ENCODE data around the gene SCG5. TPM values are rescaled to one million over a fixed set of nuclear protein-coding genes. Genes with fewer than 3 reads are reported as not detected.

Gene SCG5
- total RNA-seq, 1 donor from 2014 or later = 2.6 TPM

- TF ChIP-seq, protein P1, sequence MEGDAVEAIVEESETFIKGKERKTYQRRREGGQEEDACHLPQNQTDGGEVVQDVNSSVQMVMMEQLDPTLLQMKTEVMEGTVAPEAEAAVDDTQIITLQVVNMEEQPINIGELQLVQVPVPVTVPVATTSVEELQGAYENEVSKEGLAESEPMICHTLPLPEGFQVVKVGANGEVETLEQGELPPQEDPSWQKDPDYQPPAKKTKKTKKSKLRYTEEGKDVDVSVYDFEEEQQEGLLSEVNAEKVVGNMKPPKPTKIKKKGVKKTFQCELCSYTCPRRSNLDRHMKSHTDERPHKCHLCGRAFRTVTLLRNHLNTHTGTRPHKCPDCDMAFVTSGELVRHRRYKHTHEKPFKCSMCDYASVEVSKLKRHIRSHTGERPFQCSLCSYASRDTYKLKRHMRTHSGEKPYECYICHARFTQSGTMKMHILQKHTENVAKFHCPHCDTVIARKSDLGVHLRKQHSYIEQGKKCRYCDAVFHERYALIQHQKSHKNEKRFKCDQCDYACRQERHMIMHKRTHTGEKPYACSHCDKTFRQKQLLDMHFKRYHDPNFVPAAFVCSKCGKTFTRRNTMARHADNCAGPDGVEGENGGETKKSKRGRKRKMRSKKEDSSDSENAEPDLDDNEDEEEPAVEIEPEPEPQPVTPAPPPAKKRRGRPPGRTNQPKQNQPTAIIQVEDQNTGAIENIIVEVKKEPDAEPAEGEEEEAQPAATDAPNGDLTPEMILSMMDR (IDR thresholded peaks at IDR 0.05) = no peak
- Mint-ChIP-seq H3K4me1 (ENCODE audit: low read depth) (peaks cover 28% of the 10 kb centered on the region), H3K9me3 (ENCODE audit: low read depth) (peaks cover 11% of the 10 kb centered on the region), H3K36me3 (ENCODE audit: low read depth) (peaks cover 5% of the 10 kb centered on the region), H3K27ac (ENCODE audit: unreplicated experiment) (no peak overlapping the region), H3K4me3 (ENCODE audit: unreplicated experiment) (no peak overlapping the region), H3K27me3 (ENCODE audit: low read depth) (no peaks in the 10 kb centered on the region)
- DNase-seq (ENCODE audit: low spot score) = no peak
Observed at GRCh38 chr15:32737304-32737703, 95.8 kb downstream of the SCG5 start.

GRCh38 chr15:32738666-32739065, 97.2 kb downstream of the SCG5 start:
- TF ChIP-seq, protein P1 (IDR thresholded peaks at IDR 0.05) = no peak
- no peak for DNase-seq (ENCODE audit: low spot score)
- Mint-ChIP-seq H3K4me1 (ENCODE audit: low read depth) (peaks cover 19% of the 10 kb centered on the region), H3K27me3 (ENCODE audit: low read depth) (no peaks in the 10 kb centered on the region), H3K4me3 (ENCODE audit: unreplicated experiment) (no peak overlapping the region), H3K27ac (ENCODE audit: unreplicated experiment) (no peak overlapping the region), H3K36me3 (ENCODE audit: low read depth) (peaks cover 5% of the 10 kb centered on the region), H3K9me3 (ENCODE audit: low read depth) (peaks cover 18% of the 10 kb centered on the region)

GRCh38 chr15:32739522-32740063, 98.1 kb downstream of the SCG5 start:
- H3K27me3 Mint-ChIP-seq (ENCODE audit: low read depth) = no peaks in the 10 kb centered on the region
- no peak overlapping the region for H3K27ac Mint-ChIP-seq (ENCODE audit: unreplicated experiment)
- no peak for DNase-seq (ENCODE audit: low spot score)
- peaks cover 18% of the 10 kb centered on the region for H3K9me3 Mint-ChIP-seq (ENCODE audit: low read depth)
- peaks cover 16% of the 10 kb centered on the region for H3K4me1 Mint-ChIP-seq (ENCODE audit: low read depth)
- TF ChIP-seq, protein P1 (IDR thresholded peaks at IDR 0.05) = no peak
- H3K36me3 Mint-ChIP-seq (ENCODE audit: low read depth) = peaks cover 5% of the 10 kb centered on the region
- no peak overlapping the region for H3K4me3 Mint-ChIP-seq (ENCODE audit: unreplicated experiment)

DNA sequence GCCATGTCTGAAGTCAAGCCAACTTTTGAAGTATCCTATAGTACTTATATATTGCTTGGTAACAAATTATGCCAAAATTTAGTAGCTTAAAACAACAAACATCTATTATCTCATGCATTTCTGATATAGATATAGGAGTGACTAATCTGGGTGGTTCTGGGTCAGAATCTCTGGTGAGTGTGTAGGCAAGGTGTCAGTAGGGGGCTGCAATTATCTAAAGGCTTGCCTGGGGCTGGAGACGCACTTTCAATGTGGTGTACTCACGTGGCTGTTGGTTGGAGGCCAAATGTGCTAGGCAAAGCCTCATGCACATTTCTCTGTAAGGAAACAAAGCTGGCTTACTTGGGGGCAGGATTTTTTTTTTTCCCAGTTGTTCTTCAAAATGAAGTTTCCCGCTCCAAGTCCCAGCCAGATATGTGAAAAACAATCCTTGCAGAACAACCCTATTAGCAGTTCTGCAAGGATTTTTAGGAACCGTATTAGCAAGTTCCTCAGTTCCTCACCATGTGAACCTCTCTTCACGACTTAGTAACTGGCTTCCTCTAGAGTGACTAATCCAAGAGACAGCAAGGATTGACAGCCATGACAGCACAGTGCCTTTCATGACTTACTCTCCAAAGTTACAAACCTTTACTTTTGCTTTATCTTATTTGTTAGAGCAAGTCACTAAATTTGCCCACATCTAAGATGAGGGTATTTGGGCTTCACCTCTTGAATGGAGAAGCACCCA, 102.1 kb downstream of the SCG5 start:
- Mint-ChIP-seq H3K9me3 (ENCODE audit: low read depth) (peaks cover 26% of the 10 kb centered on the region), H3K4me3 (ENCODE audit: unreplicated experiment) (no peak overlapping the region), H3K27ac (ENCODE audit: unreplicated experiment) (no peak overlapping the region)

DNA sequence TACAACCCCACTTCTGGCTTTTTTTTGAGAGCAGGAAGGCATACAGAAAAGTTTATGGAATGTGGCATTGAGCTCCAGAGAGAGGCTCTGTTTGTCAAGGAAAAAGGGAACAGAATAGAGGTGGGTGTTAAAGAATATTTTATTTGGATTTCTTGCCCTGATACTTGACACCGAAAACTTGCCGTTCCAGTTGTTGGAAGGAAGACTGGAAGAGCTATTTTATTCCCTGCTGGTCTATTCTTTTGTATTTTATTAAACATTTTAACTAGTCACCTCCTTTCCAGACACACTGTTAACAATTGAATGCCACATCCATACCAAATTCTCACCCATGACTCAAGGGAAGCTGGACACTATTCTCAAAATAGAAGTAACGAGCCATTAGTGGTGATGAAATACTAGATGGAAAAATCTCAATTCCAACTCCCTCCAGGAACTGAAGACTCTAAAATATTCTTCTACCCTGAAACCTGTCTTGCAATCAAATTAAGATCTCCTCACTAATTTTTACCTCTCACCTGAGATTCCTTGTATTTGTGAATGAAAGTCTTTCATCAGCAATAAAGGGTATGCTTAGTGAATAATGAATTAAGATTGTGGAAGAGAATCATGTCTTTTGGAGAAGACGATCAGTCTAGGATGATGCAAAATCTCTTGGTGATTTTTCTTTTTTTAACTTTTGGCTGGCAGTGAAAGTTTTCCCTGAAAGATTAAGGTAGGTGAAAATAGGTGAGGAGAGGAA, 104.8 kb downstream of the SCG5 start:
- no peaks in the 10 kb centered on the region for H3K36me3 Mint-ChIP-seq (ENCODE audit: low read depth)
- H3K4me1 Mint-ChIP-seq (ENCODE audit: low read depth) = peaks cover 33% of the 10 kb centered on the region
- H3K4me3 Mint-ChIP-seq (ENCODE audit: unreplicated experiment) = no peak overlapping the region
- H3K27me3 Mint-ChIP-seq (ENCODE audit: low read depth) = no peaks in the 10 kb centered on the region
- H3K9me3 Mint-ChIP-seq (ENCODE audit: low read depth) = peaks cover 19% of the 10 kb centered on the region
- no peak for DNase-seq (ENCODE audit: low spot score)
- peak overlapping the region; percentile 37 for H3K27ac Mint-ChIP-seq (ENCODE audit: unreplicated experiment)
- TF ChIP-seq, protein P1 (IDR thresholded peaks at IDR 0.05) = no peak

More for the DNA sequence above, 102.1 kb downstream of the SCG5 start:
- peaks cover 33% of the 10 kb centered on the region for H3K4me1 Mint-ChIP-seq (ENCODE audit: low read depth)
- no peak for DNase-seq (ENCODE audit: low spot score)
- no peaks in the 10 kb centered on the region for H3K36me3 Mint-ChIP-seq (ENCODE audit: low read depth)
- H3K27me3 Mint-ChIP-seq (ENCODE audit: low read depth) = no peaks in the 10 kb centered on the region
- TF ChIP-seq, protein P1 (IDR thresholded peaks at IDR 0.05) = no peak

Measured in chondrocyte (in vitro differentiated cells).